ENCODE results near the gene DPP9.

Gene DPP9

GRCh38 chr19:4709440-4710280 is 14.0 kb downstream of the DPP9 start:
- no peak for DNase-seq (ENCODE audit: low spot score)

- DNase-seq (ENCODE audit: low spot score): no peak
Observed at GRCh38 chr19:4707956-4708650, 15.5 kb downstream of the DPP9 start.

GRCh38 chr19:4707322-4707721 is 16.3 kb downstream of the DPP9 start:
- DNase-seq (ENCODE audit: low spot score): no peak

- DNase-seq (ENCODE audit: low spot score): no peak
Observed at GRCh38 chr19:4705413-4706131, 18.1 kb downstream of the DPP9 start.

GRCh38 chr19:4704317-4704673 is 19.3 kb downstream of the DPP9 start:
- no peak for DNase-seq (ENCODE audit: low spot score)

GRCh38 chr19:4703671-4704316 is 19.8 kb downstream of the DPP9 start:
- no peak for DNase-seq (ENCODE audit: low spot score)

- DNase-seq (ENCODE audit: low spot score): no peak
Observed at GRCh38 chr19:4702764-4703163, 20.9 kb downstream of the DPP9 start.

GRCh38 chr19:4701557-4701956 is 22.1 kb downstream of the DPP9 start:
- DNase-seq (ENCODE audit: low spot score): no peak

- no peak for DNase-seq (ENCODE audit: low spot score)
Observed at GRCh38 chr19:4700693-4700970, 23.0 kb downstream of the DPP9 start.

GRCh38 chr19:4699826-4700692 is 23.6 kb downstream of the DPP9 start:
- no peak for DNase-seq (ENCODE audit: low spot score)

- no peak for DNase-seq (ENCODE audit: low spot score)
Observed at GRCh38 chr19:4697304-4697703, 26.3 kb downstream of the DPP9 start.

- DNase-seq (ENCODE audit: low spot score): no peak
Observed at GRCh38 chr19:4695224-4695731, 28.4 kb downstream of the DPP9 start.

- DNase-seq (ENCODE audit: low spot score): no peak
Observed at GRCh38 chr19:4694211-4694987, 29.2 kb downstream of the DPP9 start.

- DNase-seq (ENCODE audit: low spot score): no peak
Observed at GRCh38 chr19:4693471-4694121, 30.0 kb downstream of the DPP9 start.

GRCh38 chr19:4693078-4693350 is 30.6 kb downstream of the DPP9 start:
- DNase-seq (ENCODE audit: low spot score): no peak

GRCh38 chr19:4692251-4693077 is 31.2 kb downstream of the DPP9 start:
- no peak for DNase-seq (ENCODE audit: low spot score)

- DNase-seq (ENCODE audit: low spot score): no peak
Observed at GRCh38 chr19:4691373-4691772, 32.3 kb downstream of the DPP9 start.

- DNase-seq (ENCODE audit: low spot score): no peak
Observed at GRCh38 chr19:4690361-4690760, 33.3 kb downstream of the DPP9 start.

GRCh38 chr19:4689403-4689802 is 34.2 kb downstream of the DPP9 start:
- DNase-seq (ENCODE audit: low spot score): no peak

GRCh38 chr19:4688587-4688986 is 35.1 kb downstream of the DPP9 start:
- no peak for DNase-seq (ENCODE audit: low spot score)
